Hematopoietic multipotent progenitor cell treated with erythropoietin and hydrocortisone succinate and interleukin-3 and kit ligand, for 4 days (in vitro differentiated cells): ENCODE measurements around the gene HMGA1.

Experiments used
- DNase-seq: peaks from one replicate; pipeline ENCODE4 v3.0.0-alpha.2; 2015

The HMGA1 gene, protein sequence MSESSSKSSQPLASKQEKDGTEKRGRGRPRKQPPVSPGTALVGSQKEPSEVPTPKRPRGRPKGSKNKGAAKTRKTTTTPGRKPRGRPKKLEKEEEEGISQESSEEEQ

DNA sequence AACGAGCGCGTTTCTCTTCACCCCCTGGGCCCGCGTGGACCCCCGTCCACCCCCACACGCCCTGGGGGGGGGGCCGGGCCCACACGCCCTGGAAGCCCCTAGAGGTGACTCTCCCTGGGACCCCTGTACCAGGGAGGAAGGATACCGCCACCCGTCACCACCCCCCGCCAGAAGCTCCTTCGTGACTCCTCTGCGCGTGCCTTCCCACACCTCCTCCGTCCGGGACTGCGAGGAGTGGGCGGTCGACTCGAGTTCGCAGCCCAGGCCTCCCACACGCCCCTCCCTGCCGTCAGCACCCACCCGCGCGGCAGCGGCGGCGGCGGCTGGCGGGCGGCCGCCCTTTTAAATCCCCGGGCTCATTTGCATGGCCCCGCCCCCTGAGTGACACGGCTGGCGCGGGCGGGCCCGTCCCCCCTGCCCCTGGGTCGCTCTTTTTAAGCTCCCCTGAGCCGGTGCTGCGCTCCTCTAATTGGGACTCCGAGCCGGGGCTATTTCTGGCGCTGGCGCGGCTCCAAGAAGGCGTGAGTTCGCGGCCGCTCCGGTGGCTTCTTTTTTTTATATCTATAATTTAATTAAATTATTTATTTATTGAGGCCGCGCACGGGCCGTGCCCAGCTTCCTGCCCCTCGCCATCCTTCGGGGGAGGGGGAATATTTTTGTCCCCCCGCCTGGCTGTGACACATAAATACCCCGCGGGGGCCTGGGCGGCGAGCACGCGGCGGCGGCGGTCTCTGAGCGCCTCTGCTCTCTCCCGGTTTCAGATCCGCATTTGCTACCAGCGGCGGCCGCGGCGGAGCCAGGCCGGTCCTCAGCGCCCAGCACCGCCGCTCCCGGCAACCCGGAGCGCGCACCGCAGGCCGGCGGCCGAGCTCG is at the start of gene HMGA1:
Gene HMGA1 (plus strand): TSS at position 431 of the 873 bp plus-strand sequence. CDS start 3,908 bp downstream, outside the sequence.
- DNase-seq = peak; percentile 98

DNA sequence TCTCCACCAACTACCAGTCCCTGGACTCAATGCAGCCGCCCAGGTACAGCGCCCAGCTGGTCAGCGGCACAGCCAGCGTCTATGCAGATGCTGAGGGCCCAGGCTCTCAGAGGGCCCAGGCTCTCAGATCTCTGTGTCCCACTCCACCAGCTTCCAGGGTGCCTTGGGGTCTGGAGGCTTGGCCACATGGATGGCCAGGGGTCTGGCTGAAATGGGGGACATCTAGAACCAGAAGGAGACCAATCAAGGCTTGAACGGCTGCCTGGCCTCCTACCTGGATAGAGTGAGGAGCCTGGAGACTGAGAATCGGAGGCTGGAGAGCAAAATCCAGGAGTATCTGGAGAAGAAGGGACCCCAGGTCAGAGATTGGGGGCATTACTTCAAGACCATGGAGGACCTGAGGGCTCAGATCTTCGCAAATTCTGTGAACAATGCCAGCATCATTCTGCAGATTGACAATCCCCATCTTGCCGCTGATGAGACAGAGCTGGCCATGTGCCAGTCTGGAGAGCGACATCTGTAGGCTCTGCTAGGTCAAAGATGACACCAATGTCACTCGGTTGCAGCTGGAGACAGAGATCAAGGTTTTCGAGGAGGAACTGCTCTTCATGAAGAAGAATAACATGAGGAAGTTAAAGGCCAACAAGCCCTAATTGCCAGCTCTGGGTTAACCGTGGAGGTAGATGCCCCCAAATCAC is 46.7 kb upstream of the HMGA1 start:
- peak; percentile 77 for DNase-seq

DNA sequence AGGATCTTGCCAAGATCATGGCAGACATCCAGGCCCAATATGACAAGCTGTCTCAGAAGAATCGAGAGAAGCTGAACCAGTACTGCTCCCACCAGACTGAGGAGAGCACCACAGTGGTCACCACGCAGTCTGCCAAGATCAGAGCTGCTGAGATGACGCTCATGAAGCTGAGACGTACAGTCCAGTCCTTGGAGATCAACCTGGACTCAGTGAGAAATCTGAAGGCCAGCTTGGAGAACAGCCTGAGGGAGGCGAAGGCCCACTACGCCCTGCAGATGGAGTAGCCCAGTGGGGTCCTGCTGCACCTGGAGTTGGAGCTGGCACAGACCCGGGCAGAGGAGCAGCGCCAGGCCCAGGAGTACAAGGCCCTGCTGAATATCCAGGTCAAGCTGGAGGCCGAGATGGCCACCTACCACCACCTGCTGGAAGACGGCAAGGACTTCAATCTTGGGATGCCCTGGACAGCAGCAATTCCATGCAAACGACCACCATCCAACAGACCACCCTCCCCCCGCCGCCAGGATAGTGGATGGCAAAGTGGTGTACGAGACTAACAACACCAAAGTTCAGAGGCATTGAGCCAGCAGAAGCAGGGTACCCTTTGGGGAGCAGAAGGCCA is 46.1 kb upstream of the HMGA1 start:
- DNase-seq = no peak

DNA sequence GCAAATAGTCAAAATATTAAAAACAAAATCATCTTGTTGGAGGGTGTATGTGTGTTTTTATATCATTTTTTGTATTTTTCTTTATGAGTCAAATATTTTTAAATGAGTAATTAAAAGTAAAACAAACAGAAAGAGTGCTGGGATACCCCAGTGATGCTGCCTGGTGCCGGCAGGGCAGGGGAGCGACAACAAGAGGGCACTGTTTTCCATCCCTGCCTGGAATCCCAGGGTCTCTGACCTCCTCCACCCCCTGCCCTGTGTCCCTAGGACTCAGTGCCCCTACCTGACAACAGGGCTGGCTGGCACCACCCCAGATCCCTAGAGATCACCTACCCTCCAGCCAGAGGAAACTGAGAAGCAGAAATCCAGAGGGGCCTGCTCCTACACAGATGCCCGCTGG is 41.9 kb upstream of the HMGA1 start:
- no peak for DNase-seq

DNA sequence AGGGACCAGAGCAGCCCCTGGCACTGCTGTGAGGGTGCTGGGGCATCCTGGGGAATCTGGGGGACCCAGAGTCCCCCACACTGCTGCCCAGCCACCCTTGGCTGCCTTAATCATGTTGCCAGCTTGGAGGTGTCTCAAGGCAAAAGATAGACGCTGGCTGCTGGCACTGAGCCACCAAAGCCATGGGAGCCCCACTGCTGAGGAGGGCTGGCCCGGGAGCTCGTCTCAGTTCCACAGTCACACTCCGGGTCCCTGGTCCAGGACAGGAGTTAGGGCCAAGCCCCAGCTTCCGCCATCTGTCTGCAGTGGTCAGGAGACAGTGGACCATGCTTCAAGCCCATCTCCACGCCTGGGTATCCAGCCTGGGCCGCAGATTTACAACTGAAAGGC is 41.0 kb upstream of the HMGA1 start:
- DNase-seq = no peak

DNA sequence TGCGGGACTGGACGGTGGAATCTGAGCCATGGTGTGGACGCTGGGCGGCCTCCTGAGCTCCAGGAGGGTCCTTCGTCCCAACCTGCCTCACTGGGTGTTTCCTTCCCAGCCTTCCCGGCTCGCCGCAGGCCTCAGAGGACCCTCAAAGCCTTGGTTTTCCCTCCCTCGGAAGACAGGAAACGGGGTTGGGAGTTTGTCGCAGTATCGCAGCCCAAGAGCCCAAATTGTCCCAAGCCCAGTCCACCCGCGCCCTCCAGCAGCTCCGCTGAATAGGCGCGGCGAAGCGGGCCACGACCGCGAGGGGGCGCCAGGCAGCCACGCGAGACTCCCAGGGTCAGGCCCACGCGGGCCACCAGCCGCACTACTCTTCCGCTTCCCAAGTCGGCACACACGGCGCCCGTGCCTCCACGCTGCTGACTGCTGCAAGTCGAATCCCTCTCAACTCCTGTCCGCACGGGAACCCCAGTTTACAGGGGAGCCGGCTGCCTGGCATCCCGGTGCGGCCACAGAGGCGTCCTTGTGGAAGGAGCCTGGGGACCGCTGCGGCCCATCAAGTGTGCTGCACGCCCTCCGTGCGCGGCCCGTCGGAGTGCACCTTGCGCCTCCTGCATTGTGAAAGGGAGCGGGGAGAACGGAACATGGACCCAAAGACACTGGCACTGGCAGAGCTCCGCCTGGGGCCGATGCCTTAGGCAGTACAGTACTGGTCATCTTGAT is 40.4 kb upstream of the HMGA1 start:
- peak; percentile 92 for DNase-seq

DNA sequence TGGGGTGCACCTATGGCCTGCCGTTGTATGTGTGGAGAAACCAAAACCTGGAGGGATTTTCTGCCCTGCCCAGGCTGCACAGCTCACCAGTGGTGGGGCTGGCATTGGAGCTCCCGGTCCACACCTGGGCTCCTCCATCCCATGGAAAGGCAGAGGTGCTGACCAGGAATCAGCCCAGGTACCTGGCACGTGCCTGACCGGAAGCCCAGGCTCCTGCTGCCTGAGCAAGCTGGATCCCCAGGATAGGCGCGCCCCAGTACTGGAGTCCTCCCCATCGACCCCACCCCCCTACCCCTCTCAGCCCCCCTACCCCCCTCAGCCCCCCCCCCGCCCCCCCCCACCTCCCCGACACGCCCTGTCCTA is 39.9 kb upstream of the HMGA1 start:
- no peak for DNase-seq

DNA sequence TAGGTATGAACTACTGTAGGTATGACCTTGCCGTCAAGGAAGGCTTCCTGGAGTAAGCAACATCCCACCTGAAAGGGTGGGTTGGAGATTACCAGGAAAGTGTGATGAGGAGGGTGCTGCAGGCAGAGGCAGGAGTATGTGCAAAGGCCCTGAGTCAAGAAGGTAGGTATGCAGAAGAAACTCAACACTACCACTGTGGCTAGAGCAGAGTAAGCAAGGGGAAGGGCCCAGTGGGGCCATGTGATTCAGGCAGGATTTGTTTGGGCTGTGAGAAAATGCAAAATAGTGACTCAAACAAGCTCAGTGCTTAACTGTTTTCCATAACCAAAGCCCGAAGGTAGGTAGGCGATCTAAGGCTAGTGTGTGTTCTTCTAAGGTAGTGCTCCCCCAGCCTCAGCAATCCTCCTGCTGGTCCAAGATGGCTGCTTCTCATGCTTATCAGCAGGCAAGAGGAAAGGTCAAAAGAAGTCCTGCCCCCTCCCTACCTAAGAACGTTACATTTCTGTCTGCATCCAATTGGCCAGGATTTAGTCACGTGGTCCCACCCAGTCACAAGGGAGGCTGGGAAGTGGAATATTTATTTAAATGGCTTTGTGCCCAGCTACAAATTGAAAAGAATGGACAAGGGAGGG is 36.2 kb upstream of the HMGA1 start:
- no peak for DNase-seq

DNA sequence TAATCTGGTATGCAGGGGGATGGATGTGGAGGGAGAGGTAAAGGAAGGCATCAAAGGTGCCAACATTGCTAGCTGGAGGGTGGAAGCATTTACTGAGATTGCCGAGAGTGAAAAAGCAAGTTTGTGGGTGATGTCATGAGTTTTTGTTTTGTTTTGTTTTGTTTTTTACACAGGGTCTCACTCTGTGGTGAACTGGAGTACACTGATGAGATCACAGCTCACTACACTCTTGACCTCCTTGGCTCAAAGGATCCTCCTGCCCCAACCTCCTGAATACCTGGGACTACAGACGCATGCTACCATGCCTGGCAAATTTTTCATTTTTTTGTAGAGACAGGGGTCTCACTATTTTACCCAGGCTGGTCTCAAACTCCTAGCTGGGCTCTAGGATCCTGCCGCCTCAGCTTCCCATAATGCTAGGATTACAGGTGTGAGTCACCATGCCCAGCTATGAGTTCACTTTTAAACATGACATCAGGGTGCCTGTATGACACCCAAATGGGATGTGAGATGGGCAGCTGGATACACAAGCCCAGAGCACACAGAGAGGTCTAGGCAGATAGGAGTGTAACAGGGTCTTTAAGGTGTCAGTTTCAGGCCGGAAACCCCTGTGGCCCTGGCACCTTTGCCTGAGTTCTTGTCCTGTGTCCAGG is 35.1 kb upstream of the HMGA1 start:
- no peak for DNase-seq

DNA sequence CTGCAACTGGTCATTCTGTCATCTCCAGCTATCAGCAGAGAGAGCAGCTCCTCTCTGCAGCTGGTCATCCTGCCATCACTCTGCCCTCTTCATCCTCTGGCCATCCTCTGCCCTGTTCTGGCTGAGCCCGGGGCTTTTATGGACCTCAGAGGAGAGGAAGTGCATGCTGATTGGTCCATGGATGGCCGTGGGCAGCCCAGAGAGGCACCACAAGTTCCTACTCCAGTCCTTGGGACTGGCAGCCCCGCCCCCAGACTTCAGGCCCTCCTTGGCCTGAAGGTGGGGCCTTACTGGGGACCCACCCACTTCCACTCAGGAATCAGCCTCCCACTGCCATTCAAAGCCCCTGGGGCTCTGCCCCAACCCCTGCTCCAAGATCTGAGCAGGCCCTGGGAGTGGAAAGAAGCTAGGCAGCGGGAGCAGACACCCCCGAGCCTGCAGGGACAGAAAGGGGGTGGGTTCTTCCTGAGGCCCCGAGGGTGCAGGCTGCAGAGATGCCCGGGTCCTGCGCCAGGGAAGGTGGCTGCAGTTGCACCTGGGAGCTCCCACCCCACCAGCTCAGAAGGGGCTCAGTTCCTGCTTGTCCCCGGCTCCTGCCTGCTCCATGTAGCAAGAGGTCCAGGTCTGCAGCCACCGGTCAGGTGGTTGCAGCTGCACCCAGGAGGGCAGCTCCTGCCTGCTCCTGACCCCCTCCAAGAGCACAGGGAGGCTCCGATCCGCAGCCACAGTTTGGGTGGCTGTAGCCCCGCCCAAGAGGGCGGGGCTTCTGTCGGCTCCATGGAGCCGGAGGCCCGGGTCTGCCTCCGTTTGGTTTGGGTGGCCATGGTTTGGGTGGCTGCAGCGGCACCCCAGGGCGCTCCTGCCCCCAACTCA is 34.1 kb upstream of the HMGA1 start:
- DNase-seq = no peak

DNA sequence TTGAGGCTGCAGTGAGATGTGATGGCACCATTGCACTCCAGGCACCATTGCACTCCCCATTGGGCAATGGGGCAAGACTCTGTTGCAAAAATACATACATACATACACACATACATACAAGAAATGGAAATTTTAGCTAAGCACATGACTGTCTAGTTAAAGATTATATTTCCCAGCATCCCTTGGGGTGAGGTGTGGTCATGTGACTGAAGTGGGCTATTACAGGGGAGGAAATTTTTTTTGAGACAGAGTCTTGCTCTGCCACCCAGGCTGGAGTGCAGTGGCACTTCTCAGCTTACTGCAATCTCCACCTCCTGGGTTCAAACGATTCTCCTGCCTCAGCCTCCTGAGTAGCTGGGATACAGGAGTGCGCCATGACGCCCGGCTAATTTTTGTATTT is 32.0 kb upstream of the HMGA1 start:
- DNase-seq = no peak

DNA sequence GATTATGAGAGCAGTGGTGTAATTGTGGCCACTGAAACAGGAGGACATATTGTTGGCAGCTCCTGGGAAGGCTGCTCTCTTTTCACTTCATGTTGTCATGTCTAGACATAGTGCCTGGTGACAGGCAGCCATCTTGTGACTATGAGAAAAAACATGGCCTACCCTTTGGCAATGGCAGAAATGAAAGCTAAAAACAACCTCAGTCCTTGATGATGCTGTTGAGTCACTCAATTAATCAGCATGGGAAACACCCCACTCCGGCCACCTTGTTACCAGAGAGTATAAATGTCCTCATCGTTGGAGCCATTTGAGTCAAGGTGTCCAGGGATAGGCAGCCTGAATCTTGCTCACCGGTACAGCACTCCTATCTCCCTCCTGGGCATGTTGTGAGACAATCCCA is 31.2 kb upstream of the HMGA1 start:
- no peak for DNase-seq

DNA sequence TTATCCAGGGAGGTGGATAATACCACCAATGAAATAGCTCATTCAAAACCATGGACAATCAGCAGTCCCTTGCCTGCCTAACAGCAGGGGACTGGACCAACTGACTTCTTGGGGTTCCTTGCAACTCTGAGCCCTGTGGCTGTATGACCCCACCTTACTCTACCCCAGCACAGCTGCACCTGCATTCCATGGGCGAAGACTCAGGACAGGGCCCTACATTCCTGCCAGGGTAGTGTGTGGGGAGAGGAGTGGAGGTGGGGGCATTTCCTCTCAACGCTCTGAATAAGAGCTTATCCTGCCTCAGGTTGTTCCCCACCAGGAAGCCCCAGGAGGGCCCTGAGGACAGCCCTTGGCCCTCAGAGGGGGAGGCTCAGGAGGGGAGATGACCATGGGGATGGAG is 30.8 kb upstream of the HMGA1 start:
- DNase-seq = no peak

DNA sequence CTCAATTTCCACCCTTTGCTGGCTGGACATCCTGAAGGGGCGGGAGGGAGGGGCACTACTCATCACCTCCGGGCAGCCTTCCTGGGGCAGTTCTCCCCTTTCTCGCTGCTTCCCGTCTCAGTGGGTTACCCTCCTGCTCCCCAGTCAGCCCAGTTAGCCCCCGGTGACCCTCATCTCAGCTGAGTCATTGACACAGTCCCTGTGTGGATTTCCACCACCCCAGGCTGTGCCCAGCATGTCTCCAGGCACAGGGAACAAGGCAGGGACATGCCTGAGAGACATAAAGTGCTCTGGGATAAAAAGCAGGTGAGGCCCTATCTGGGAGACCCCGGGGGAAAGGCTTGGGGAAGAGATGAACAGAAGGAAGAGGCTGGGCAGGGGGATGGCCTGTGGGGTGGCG is 29.9 kb upstream of the HMGA1 start:
- no peak for DNase-seq

DNA sequence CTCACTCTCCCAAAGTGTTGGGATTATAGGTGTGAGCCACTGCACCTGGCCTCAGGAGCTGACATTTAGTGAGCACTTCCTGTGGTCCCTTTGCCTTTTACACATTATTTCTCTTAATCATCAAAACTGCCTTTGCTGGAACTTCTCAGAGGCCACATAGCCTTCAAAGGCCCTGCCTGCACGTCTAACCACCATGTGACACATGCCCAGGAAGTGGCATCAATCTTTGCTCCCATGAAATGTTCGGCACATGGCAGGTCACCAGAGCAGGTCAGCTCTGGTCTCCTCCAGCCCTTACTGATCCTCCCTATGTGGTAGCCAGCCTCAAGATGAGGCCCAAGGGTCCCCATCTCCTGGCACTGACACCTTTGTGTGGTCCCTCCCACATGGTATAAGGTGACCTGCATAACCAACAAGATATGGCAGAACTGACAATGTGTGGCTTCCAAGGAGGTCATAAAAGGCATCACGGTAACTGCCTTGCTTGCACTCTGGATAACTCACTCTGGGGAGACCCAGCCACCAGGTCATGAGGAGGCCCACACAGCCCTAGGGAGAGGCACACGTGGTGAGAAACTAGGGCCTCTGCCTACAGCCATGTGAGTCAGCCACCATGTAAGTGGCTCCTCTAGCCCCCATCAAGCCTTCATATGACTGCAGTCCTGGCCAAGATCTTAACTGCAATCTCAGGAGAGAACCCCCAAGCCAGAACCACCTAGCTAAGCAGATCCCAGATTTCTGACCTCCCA is 28.8 kb upstream of the HMGA1 start:
- no peak for DNase-seq

DNA sequence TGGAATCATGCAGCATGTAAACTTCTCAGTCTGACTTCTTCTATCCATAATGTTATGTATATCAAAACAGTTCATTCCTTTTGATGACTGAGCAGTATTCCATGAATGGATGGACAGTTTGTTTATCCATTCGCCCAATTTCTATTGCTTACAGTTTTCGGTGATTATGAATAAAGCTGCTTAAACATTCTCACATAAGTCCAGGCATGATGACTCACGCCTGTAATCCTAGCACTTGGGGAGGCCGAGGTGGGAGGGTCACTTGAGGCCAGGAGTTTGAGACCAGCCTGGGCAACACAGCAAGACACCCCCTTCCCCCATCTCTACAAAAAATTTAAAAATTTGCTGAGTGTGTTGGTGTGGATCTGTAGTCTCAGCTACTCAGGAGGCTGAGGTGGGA is 22.9 kb upstream of the HMGA1 start:
- DNase-seq = no peak

DNA sequence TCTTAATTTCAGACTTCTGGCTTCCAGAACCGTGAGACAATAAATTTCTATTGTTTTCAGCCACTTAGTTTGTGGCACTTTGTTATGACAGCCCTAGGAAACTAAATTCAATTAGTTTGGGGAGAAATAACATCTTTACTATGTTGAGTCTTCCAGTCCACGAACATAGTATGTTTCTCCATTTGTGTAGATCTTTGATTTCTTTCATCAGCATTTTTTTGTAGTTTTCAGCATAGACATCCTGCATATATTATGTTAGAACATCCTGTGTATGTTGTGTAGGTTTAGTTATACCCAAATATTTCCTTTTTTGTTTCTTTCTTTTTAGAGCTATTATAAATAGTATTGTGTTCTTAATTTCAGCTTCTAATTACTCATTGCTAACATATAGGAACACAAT is 18.0 kb upstream of the HMGA1 start:
- no peak for DNase-seq

DNA sequence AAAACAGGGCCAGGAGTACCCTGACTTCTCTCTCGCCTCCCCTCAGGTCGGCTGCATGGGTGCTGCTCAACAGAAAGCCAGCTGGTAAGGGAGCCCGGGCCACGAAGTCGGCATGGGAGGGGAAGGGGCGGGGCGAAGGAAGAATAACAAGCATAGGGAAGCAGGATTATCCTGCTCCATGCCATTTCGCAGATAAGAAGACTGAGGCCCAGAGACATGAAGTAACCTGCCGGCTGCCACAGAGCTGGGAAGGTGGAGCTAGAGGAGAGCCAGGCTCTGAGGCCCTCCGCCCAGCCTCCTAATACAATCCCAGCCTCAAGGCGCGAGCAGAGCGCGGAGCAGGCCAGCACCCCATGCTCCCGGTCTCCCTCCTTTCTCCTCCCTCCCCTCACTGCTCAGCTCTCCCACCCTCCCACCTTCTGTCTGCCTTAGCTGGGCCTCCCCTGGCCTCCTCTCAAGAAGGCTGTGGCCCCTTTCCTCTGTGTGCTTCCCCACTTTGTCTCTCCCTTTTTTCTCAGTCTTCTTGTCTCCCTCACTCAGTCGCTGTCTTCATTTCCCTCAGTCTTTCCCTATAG is 13.2 kb upstream of the HMGA1 start:
- DNase-seq = no peak

DNA sequence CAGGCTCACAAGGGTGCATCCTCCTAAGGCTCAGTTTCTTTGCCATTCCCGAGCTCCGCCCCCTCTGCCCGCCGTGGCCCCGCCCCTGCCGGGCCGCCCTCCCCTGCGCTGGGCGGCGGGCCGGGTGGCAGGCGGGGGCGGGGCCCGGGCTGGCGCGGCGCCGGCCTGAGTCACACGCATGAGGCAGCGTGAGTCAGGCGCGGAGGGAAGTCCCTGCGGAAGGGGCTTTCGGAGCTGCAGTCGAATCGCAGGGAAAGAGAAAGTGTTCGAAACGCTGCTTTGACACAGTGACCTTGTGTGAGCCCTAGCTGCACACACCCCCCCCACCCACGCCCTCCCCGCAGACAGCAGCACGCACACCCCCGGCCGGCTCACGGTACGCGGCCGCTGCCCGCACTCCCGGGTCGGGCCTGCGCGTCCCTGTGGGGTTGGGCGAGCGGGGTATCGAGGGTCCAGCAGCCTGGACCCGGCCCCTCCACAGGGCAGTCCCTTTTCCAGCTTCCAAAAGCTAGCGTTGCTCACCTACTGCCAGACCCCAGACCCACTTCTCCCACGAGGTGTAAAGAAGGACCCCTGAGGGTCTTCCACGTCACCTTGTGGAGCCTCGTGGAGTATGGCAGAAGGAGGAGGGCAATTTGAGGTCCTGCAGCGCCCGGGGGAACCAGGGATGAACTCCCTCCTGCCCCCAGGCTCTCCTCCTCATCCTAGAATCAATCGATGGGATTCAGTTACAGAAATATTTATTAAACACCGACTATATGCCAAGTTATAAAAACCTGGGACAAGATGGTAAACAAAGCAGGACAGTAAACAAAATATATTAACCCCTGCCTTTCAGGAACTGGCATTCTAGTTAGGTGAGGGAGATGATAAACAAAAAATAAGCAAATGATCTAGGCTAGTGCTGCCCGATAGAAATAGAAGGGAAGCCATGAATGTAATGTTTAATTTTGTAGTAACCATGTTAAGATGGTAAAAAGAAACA is 12.4 kb upstream of the HMGA1 start:
- peak; percentile 97 for DNase-seq
